Measurements from ENCODE around the gene RNU1-3.
"Not testable (repeated sequence)": the region's sequence is repeated elsewhere in the genome, so short reads cannot be mapped to it uniquely, and the experiment has no call there.

The RNU1-3 gene

DNA sequence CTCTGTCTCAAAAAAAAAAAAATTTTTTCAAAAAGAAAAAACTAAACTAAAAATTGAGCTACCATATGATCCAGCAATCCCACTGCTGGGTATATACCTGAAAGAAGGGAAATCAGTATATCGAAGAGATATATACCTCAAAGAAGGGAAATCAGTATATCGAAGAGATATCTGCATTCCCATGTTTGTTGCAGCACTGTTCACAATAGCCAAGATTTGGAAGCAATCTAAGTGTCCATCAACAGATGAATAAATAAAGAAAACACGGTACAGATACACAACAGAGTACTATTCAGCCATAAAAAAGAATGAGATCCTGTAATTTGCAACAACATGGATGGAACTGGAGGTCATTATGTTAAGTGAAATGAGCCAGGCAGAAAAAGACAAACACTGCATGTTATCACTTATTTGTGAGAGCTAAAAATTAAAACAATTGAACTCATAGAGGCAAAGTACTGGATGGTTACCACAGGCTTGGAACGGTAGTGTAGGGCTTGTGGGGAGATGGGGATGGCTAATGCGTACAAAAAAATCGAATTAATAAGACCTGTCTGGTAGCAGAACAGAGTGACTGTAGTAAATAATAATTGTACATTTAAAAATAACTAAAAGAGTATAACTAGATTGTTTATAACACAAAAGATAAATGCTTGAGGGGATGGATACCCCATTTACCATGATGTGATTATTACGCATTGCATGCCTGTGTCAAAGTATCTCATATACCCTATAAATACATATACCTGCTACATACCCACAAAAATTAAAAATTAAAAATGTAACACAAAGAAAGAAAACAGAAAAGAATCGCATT lies 25.4 kb downstream of the RNU1-3 start:
- H3K4ac ChIP-seq (ENCODE audit: low read depth in 1 of 2, low read length in 2 of 2); H3K4me2 ChIP-seq (ENCODE audit: low read length, poor library complexity, severe bottlenecking); H2BK120ac ChIP-seq (ENCODE audit: low read depth, low read length); H3K18ac ChIP-seq (ENCODE audit: low read depth in 1 of 2, low read length in 2 of 2); H3K23ac ChIP-seq (ENCODE audit: low read length in 2 of 2); H2AK5ac ChIP-seq (ENCODE audit: low read length, severe bottlenecking); H4K8ac ChIP-seq (ENCODE audit: low read length); H3K9ac ChIP-seq (ENCODE audit: low read length); H3K27me3 ChIP-seq (ENCODE audit: control insufficient read depth in 1 of 2, insufficient read depth in 1 of 2, low read length in 2 of 2); H3K27ac ChIP-seq (ENCODE audit: low read length, poor library complexity, severe bottlenecking); H2BK15ac ChIP-seq (ENCODE audit: low read depth, poor library complexity, severe bottlenecking); H3K9me3 ChIP-seq (ENCODE audit: control insufficient read depth, low read length); H2BK12ac ChIP-seq (ENCODE audit: low read length in 2 of 2); H3K14ac ChIP-seq (ENCODE audit: low read length in 2 of 2); H3K4me3 ChIP-seq (ENCODE audit: insufficient read depth in 1 of 2, low read depth in 1 of 2, low read length in 2 of 2); H4K91ac ChIP-seq (ENCODE audit: low read length); DNase-seq; H2AFZ ChIP-seq (ENCODE audit: low read depth, low read length); H2BK5ac ChIP-seq (ENCODE audit: low read depth, low read length, poor library complexity, severe bottlenecking): not testable (repeated sequence)
- over 99% methylated on average over 8 of the region's 8 CpGs for WGBS
- H3K79me1 ChIP-seq (replicated peaks; ENCODE audit: low read length, poor library complexity, severe bottlenecking): peaks cover 59% of the 10 kb centered on the region
- peaks cover 27% of the 10 kb centered on the region for H3K4me1 ChIP-seq (ENCODE audit: control insufficient read depth, insufficient read depth, low read depth, low read length)
- peaks cover 0 to 19% of the 10 kb centered on the region in 2 experiments for H3K36me3 ChIP-seq (ENCODE audit: control insufficient read depth in 1 of 2, insufficient read depth in 2 of 2, low read depth in 1 of 2, low read length in 2 of 2)

DNA sequence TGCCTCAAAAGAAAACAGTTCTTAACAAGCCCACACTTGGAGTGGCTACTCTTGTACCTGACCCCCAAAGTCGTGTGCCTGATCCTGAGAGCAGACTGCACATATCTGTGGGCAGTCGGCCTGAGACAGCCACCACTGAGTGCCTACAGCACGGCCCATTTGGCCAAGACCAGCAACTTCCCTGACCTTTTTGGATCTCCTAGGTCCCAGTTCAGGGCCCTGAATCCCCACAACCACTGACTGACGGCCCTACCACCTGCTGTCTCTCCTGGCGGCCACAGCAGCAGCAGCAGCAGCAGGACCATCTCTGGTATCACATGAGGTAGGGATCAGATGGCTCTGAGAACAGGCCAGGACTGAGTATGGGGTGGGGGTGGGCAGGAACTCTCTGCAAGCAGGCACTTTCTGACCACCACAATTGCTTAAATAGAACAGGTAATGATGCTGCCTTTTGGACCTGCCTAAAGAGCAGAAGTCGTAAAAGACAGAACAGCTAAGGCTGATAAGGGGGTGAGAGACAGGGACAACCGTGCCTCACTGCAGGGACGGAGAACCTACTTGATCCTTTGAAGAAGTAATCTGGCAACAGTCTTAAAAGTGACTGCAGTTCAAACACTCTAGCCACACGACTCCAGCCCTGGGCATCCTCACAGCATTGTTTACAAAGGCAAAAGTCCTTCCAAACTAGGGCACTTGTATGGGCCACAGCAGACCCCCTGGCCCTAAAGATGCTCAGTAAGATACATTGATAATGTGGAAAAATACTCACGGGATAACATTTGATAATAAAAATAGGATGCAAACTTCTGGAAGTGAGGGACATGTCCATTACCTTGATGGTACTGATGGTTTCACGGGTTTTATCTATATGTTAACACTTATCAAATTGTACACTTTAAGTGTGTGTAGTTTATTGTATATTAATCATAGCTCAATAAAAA lies 27.4 kb downstream of the RNU1-3 start:
- not testable (repeated sequence) for H3K4me3 ChIP-seq (ENCODE audit: insufficient read depth in 1 of 2, low read depth in 1 of 2, low read length in 2 of 2); H2BK5ac ChIP-seq (ENCODE audit: low read depth, low read length, poor library complexity, severe bottlenecking); H2BK12ac ChIP-seq (ENCODE audit: low read length in 2 of 2); H3K27ac ChIP-seq (ENCODE audit: low read length, poor library complexity, severe bottlenecking); H3K9me3 ChIP-seq (ENCODE audit: control insufficient read depth, low read length); H2AK5ac ChIP-seq (ENCODE audit: low read length, severe bottlenecking); H3K27me3 ChIP-seq (ENCODE audit: control insufficient read depth in 1 of 2, insufficient read depth in 1 of 2, low read length in 2 of 2); H3K18ac ChIP-seq (ENCODE audit: low read depth in 1 of 2, low read length in 2 of 2); H2BK120ac ChIP-seq (ENCODE audit: low read depth, low read length); H3K4ac ChIP-seq (ENCODE audit: low read depth in 1 of 2, low read length in 2 of 2); H3K9ac ChIP-seq (ENCODE audit: low read length); H4K8ac ChIP-seq (ENCODE audit: low read length); DNase-seq; H2AFZ ChIP-seq (ENCODE audit: low read depth, low read length); H3K23ac ChIP-seq (ENCODE audit: low read length in 2 of 2); H2BK15ac ChIP-seq (ENCODE audit: low read depth, poor library complexity, severe bottlenecking); H3K4me2 ChIP-seq (ENCODE audit: low read length, poor library complexity, severe bottlenecking); H3K14ac ChIP-seq (ENCODE audit: low read length in 2 of 2)
- peak overlapping the region; percentile 15 for H4K91ac ChIP-seq (ENCODE audit: low read length)
- peaks cover 67% of the 10 kb centered on the region for H3K79me1 ChIP-seq (replicated peaks; ENCODE audit: low read length, poor library complexity, severe bottlenecking)
- WGBS: 64% methylated on average over 10 of the region's 11 CpGs
- H3K36me3 ChIP-seq (ENCODE audit: control insufficient read depth in 1 of 2, insufficient read depth in 2 of 2, low read depth in 1 of 2, low read length in 2 of 2): peaks cover 0 to 19% of the 10 kb centered on the region in 2 experiments
- peaks cover 19% of the 10 kb centered on the region for H3K4me1 ChIP-seq (ENCODE audit: control insufficient read depth, insufficient read depth, low read depth, low read length)

DNA sequence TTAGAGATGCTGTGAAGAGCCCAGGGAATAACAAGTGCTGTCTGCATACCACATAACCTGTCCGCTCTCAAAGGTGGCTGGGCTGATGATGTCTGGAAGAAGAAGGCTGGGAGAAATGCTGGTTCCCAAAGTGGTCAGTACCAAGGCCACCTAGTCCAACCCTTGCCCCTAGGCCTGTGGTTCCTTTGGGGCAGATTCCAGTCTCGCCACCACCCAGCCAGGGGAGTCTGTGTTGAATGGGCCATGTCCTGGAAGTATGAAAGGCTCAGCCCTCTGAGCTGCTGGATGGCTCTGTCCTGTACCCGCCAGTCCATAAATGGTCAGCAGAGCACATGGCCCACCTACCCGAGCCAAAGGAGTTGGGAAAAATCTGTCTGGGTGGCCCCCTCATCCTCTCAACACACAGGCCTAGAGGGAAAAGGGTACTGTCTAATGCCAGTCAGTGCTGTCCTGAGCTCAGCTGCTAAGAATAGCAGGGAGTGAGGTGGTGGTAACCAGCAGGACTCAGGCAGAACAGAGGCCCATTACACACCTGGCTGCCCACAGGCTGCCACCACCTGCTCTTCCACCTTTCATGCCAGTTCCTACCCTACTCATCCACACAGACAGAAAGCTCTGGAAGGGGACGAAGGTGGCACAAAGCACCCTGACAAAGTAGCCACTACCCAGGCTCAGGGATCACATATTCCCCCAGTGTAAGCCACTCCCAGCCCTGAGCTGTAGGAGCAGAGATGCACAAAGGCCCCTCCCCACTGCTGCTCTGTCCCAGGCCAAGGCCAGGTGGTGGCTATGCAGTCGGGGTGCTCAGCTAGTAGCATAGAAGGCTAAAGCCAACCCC lies 28.6 kb downstream of the RNU1-3 start:
- H3K9me3 ChIP-seq (ENCODE audit: control insufficient read depth, low read length); H3K27ac ChIP-seq (ENCODE audit: low read length, poor library complexity, severe bottlenecking); H3K23ac ChIP-seq (ENCODE audit: low read length in 2 of 2); H2AK5ac ChIP-seq (ENCODE audit: low read length, severe bottlenecking); H2AFZ ChIP-seq (ENCODE audit: low read depth, low read length); H2BK120ac ChIP-seq (ENCODE audit: low read depth, low read length); H3K27me3 ChIP-seq (ENCODE audit: control insufficient read depth in 1 of 2, insufficient read depth in 1 of 2, low read length in 2 of 2); H3K9ac ChIP-seq (ENCODE audit: low read length); H3K14ac ChIP-seq (ENCODE audit: low read length in 2 of 2); H3K4ac ChIP-seq (ENCODE audit: low read depth in 1 of 2, low read length in 2 of 2); DNase-seq; H4K91ac ChIP-seq (ENCODE audit: low read length); H3K4me3 ChIP-seq (ENCODE audit: insufficient read depth in 1 of 2, low read depth in 1 of 2, low read length in 2 of 2); H3K18ac ChIP-seq (ENCODE audit: low read depth in 1 of 2, low read length in 2 of 2); H4K8ac ChIP-seq (ENCODE audit: low read length); H2BK5ac ChIP-seq (ENCODE audit: low read depth, low read length, poor library complexity, severe bottlenecking); H2BK15ac ChIP-seq (ENCODE audit: low read depth, poor library complexity, severe bottlenecking); H2BK12ac ChIP-seq (ENCODE audit: low read length in 2 of 2); H3K4me2 ChIP-seq (ENCODE audit: low read length, poor library complexity, severe bottlenecking): not testable (repeated sequence)
- Histone ChIP-seq H3K36me3 (ENCODE audit: control insufficient read depth in 1 of 2, insufficient read depth in 2 of 2, low read depth in 1 of 2, low read length in 2 of 2) (peaks cover 7 to 27% of the 10 kb centered on the region in 2 experiments), H3K4me1 (ENCODE audit: control insufficient read depth, insufficient read depth, low read depth, low read length) (peaks cover 11% of the 10 kb centered on the region), H3K79me1 (replicated peaks; ENCODE audit: low read length, poor library complexity, severe bottlenecking) (peaks cover 64% of the 10 kb centered on the region)
- 97% methylated on average over 5 of the region's 6 CpGs for WGBS

Measured in mesenchymal stem cell (in vitro differentiated cells and primary cell).